NCI-H2029 treated with DMSO at 0.1 percent for 48 hours (cell line): Measurements from ENCODE around the gene SLC12A8.
A peak's percentile ranks its signal among the peaks of the same experiment; 100 is the strongest.

Experiments used
- DNase-seq: peaks from one replicate; lab custom pipeline; 2025; lab: John Stamatoyannopoulos, UW

SLC12A8 gene

GRCh38 chr3:125076464-125076863 is 136.1 kb downstream of the SLC12A8 start:
- no peak for DNase-seq

DNA sequence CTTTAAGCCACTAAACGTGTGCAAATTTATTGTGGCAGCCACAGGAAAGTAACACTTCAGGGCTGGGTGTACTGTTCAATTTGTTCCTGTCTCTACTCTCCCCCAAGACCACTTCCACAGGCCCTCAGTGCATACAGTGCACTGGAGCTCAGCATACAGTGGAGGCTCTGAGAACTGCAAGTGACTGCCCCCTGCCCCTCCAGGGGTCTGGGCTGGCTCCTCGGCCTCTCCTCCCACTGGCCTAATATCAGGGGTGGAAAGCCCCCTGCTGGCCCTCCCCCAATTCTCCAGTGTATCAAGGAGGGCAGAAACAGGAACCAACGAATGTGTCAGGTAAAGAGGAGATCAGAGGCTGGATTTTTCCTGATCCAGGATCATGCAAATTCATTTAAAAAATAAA is 136.8 kb downstream of the SLC12A8 start:
- DNase-seq: no peak

GRCh38 chr3:125073390-125073905 is 139.1 kb downstream of the SLC12A8 start:
- DNase-seq: no peak

DNA sequence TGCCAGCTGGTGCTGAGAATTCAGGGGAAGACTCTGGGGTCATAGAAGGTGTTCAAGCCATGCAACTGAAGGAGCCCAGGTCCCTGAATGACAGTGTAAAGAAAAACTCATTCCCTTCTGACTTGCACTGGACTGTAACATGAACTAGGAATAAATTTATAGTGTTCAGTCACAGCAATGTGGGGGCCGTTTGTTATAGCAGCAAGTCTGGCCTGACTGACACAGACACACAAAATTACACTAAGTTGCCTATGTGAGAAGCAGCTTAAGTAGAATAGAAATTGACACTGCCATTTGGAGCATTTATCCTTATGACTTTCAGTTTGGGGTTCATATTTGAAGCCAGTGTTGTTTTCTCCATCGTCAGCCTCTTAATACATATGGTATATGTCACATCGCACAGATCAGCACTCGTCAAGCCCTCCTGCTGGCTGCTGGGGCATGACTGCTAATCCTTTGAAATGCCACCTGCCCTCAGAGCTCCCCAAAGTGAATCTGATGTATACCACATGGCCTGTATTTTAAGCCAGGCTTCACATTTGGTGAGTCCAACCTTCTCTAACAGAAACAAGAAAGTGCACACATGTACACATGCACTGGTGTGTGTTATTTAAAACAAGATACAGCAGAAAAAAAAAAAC is 139.7 kb downstream of the SLC12A8 start:
- DNase-seq: no peak

DNA sequence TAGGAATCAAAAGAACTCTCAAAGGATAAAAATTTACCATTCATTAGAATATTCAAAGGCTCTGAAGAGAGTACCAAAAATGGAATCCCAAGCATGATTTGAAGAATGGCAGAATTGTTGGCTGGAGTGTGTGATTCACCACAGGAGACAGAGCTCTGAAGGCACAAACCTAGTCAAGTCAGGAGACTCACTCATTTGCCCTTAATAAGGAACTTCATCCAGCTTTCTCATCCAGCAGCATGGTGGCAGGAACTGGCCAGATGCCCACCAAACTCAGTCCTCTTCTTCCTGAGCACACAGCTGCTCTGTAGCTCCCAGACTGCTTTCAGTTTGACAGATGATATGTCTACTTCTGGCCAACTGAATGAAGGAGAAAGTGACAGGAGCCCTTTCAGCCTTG is 140.2 kb downstream of the SLC12A8 start:
- DNase-seq: no peak

GRCh38 chr3:125069968-125070745 is 142.4 kb downstream of the SLC12A8 start:
- no peak for DNase-seq

- DNase-seq: no peak
Measured at GRCh38 chr3:125069452-125069851, 143.1 kb downstream of the SLC12A8 start.

GRCh38 chr3:125068265-125068664 is 144.3 kb downstream of the SLC12A8 start:
- DNase-seq: no peak

GRCh38 chr3:125067225-125067624 is 145.3 kb downstream of the SLC12A8 start:
- DNase-seq: no peak

GRCh38 chr3:125062904-125063618 is 149.5 kb downstream of the SLC12A8 start:
- no peak for DNase-seq

DNA sequence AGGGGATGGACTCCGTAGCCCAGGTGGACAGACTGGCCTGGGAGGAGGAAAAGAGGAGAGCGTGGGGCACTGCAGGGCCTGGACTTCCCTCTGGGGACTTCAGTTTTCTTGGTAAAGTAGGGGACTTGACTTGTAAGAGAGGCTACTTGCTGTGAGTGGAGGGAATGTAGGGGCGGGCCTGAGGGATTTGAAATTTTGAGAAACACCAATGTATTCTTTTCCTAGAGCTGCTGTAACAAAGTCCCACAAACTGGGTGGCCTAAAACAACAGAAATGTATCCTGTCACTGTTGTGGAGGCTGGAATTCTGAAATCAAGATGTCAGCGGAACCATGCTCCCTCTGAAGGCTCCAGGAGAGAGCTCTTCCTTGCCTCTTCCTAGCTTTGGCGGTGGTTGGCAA is 150.9 kb downstream of the SLC12A8 start:
- DNase-seq: no peak

DNA sequence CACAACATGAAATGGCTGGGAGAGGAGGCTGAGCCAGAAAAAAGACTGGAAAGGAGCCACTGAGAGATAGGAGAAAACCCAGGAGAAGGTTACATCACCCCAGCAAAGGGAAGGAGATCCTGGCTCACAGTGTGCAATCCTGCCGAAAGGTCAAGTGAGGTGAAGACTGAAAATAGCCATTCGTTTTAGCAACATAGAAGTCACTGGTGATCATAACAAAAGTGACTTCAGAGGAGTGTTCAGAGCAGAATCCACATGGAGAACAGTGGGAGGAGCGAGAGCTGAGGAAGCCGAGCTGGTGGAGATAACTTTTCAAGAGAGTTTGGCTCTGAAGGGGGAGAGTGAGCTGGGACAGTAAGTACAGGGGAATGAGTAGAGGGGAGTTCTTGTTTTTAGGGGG is 151.4 kb downstream of the SLC12A8 start:
- DNase-seq: no peak

GRCh38 chr3:125059488-125060245 is 152.9 kb downstream of the SLC12A8 start:
- peak; percentile 97 for DNase-seq

- no peak for DNase-seq
Measured at GRCh38 chr3:125058959-125059358, 153.6 kb downstream of the SLC12A8 start.

DNA sequence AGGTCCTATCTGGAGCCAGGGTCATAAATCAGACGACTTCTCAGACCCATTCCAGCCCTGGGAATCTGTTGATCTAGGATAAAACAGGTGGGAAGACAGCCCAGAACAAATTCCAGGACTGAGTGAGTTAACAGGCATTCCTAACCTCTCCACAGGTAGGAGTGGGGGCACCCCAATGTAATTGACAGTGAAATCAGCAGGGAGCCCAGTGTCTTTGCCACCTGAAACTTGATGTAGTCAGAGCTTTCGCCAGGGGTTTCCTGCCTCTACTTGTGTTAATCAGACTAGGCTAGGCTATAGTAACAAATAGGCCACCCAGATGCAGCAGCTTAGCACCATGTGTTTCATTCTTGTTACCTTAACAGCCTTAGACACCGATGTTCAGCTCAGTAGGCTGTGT is 154.0 kb downstream of the SLC12A8 start:
- DNase-seq: no peak

DNA sequence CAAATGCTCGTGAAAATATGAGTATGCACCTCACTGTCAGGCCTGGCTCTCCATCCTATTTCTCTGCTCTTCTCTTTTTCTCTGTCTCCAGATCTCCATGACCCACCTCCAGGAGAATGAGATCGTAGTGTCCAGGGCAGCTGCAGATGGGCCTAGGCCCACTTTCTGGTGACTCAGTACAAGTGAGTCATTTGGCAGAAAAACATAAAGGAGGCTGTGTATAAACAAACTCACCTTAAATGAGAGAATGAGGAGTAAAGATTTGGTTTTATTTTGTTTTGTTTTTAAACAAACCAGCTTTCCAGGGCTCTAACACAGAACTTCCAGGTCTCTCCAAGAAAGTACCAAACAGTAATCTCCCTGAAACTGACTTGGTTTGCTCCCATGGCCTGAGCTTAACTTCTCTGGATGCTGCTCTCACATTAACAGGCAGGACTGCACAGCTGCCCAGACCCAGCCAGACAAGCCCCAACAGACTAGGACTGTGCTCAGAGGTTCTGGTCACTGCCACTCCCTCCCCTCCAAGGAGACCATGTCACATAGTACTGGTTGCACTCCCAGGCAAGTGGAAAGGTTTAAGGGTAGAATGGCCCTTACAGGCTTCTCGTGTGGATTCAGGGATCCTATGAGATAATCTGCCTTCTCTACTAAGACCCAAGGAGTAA is 155.2 kb downstream of the SLC12A8 start:
- DNase-seq: no peak

- DNase-seq: no peak
Measured at GRCh38 chr3:125055913-125056745, 156.4 kb downstream of the SLC12A8 start, which contains the start of gene HEG1. Gene HEG1, minus strand, starts transcription at chr3:125055997. Its CDS starts 107 bp downstream, at chr3:125055890.

DNA sequence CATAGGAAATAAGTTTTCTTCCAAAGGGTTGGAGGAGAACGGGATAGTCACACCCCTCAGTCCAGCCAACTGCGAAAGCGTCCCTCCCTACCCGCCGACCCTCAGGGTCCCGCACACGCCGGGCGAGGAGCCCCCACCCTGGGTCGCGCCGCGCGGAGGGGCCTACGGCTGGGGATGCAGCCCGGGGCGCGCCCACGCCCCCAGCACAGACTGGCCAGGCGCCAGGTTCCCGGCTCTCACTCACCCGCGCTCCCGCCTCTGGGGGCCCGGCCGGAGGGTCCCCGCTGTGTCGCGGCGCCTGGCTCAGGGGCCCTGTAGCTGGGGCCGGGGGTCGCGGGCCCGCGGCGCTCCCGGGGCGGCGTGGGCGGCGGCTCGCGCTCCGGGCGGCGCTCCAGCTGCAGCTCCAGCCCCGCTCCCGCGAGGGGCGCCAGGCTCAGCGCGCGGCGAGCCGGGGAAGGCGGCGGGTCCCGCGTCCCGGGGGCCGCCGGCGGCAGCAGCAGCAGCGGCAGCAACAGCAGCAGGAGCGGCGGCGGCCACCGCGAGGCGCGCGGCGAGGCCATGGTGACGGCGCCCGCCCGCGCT is 157.1 kb downstream of the SLC12A8 start:
- no peak for DNase-seq

GRCh38 chr3:125054449-125055329 is 157.9 kb downstream of the SLC12A8 start:
- no peak for DNase-seq
